ENCODE measurements around the gene SPIRE2.
"Not testable (repeated sequence)": the region's sequence is repeated elsewhere in the genome, so short reads cannot be mapped to it uniquely, and the experiment has no call there.

Gene SPIRE2

GRCh38 chr16:89808475-89808874, 19.8 kb upstream of the SPIRE2 start:
- DNase-seq = no peak

- DNase-seq = no peak
These were observed 17.0 kb upstream of the SPIRE2 start for GRCh38 chr16:89811321-89811720.

DNA sequence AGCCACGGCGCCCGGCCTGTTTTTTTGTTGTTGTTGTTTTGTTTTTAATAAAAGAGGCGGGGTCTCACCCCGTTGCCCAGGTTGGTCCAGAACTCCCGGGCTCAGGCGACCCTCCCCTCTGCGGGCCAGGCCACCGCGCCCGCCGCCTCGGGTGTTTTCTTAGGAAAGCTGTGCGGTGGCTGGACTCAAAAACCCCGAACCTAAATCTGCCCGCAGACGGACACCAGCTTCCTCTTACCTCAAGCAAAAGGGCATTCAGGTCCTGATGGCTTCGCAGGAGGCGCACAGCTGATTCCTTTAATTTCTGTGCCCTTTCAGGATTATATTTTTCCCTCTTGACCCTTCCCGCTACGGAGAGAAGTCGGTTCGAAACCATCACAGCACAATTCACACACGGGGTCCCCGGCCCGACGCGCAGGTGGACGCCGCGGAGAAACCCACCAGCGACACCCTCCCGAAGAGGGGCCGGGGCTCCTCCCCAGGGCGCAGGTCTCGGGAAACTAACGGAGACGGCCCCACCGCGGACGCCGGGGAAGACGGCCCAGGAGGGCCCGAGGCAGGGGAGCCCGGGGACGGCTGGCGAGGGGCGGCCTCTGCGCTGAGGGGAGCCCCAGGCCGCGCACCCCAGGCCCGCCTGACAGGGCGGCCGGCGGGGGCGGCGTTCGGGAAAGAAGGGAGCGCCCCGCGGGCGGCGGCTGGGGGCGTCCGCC, 12.5 kb upstream of the SPIRE2 start:
- DNase-seq = peak in 1 of 5 experiments; percentile 26

GRCh38 chr16:89818851-89819403, 9.3 kb upstream of the SPIRE2 start:
- DNase-seq = peak in 1 of 5 experiments; percentile 16

GRCh38 chr16:89819448-89819847, 8.8 kb upstream of the SPIRE2 start:
- DNase-seq = not testable (repeated sequence)

- peak in 1 of 5 experiments; percentile 61 for DNase-seq
These were observed 6.7 kb upstream of the SPIRE2 start for GRCh38 chr16:89821438-89822187.

- no peak for DNase-seq
These were observed 5.8 kb upstream of the SPIRE2 start for GRCh38 chr16:89822188-89823086.

- DNase-seq = no peak
These were observed 5.0 kb upstream of the SPIRE2 start for GRCh38 chr16:89823087-89823823.

DNA sequence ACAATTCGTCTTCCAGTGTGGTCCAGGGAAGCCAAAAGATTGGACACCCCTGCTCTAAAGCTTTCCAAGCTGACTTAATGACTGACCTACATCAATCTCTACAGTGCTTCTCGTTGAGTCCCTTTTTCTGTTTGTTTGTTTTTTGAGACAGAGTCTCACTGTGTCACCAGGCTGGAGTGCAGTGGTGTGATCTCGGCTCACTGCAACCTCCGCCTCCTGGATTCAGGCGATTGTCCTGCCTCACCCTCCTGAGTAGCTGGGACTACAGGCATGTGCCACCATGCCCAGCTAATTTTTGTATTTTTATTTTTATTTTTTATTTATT, 4.5 kb upstream of the SPIRE2 start:
- not testable (repeated sequence) for DNase-seq

GRCh38 chr16:89826531-89827382, 1.5 kb upstream of the SPIRE2 start:
- DNase-seq = no peak

DNA sequence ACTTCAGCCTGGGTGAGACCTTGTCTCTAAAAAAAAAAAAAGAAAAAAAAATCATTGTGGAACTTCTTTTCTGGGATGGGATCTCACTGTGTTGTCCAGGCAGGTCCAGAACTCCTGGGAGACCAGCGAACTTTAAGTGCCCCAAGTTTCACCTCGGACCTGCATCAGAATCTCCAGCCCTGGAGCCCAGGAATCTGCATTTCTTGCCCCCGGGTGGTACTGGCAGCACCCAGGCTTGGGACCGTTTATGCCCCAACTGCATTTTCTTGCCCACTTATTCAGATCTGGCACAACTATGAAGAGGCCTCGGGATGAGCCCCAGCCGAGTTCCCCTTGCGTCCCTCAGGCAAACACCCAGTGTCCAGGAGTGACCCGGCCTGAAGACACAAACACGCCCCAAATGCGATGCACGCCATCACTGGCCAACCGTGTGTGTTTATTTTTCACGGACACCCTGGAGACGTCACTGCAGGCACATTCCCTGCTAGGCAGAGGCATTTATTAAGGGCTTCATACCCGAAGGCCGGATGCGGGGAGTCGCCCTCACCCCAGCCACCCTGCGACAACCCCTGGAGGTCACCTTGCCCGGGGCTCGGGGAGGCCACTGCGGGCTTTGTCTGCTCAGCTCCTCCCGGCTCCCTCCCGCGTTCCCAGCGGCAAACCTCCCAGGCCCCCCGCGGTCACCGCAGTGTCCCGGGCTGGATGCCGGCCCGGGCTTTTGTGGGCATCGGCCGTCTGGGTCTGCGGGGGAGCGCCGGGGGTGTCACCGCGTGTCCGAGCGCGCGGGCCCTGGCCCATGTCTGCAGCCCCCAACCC, 684 bp upstream of the SPIRE2 start:
- no peak for DNase-seq

- no peak for DNase-seq
These were observed 775 bp downstream of the SPIRE2 start for GRCh38 chr16:89828870-89829629.

DNA sequence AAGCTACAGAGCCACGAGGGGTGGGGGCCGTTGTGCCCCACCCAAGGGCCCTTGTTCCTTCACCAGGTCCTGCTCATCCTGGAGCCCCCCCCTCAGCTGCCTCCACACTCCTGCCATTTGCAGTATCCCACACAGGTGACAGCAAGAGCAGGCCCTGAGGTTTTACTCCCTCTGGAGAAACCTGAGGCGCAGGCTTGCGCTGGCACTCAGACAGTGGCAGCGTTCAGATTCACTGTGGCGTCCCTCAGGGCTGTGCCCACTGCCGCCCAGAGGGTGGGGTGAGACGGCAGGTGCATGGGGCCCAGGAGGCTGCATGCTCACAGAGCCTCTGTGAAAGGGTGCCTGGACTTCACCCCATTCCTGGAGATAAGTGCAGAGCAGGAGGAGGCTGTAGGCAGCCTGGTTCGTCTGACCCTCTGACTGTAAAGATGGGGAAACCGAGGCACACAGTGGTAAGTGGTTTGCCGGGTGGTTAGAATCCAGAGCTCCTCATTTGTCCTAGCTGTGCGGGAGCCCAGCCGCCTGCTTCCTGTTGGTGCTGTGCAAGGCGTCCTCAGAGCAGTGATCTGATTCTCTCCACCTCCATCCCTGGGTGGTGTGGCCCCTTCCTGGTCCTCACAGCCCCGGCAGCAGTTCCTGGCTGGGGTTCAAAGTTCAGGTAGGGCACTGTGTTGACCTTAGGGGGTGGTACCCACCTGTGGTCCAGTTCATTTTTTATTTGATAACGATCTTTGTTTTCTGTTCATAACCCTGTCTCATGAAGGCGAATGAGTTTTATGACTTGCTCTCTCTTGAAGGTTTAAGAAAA, 1.6 kb downstream of the SPIRE2 start:
- no peak for DNase-seq

- DNase-seq = no peak
These were observed 3.6 kb downstream of the SPIRE2 start for GRCh38 chr16:89831810-89832328.

- DNase-seq = not testable (repeated sequence)
These were observed 5.5 kb downstream of the SPIRE2 start for GRCh38 chr16:89833664-89834363.

GRCh38 chr16:89834813-89835363, 6.6 kb downstream of the SPIRE2 start:
- not testable (repeated sequence) for DNase-seq

- not testable (repeated sequence) for DNase-seq
These were observed 8.2 kb downstream of the SPIRE2 start for GRCh38 chr16:89836484-89836883.

All from T-helper 2 cell (primary cell).